Breast epithelium (tissue), 4 donors: ENCODE measurements around the gene CBLB. TPM values are rescaled to one million over a fixed set of nuclear protein-coding genes. Genes with fewer than 3 reads are reported as not detected.

Source experiments
- DNase-seq, 2 donors: peaks; one replicate each; pipeline ENCODE4 v3.0.0-alpha.2; 2019; ENCODE audit warnings: low spot score in 2 of 2
- H3K27ac ChIP-seq, 2 donors: fragments of 200-600 bp; sonication (generic) in 1 of 2; one replicate each; pipeline ENCODE4 v1.5.1; 2016 to 2019; ENCODE audit warnings: mild to moderate bottlenecking in 1 of 2
- H3K27me3 ChIP-seq, 2 donors: fragments of 200-600 bp; sonication (generic) in 1 of 2; one replicate each; pipeline versions ENCODE4 v1.5.1 to v1.6.0; 2017 to 2019; ENCODE audit warnings: control low read depth in 1 of 2, mild to moderate bottlenecking in 1 of 2
- H3K36me3 ChIP-seq: fragments of 200-600 bp; one replicate; pipeline ENCODE4 v1.5.1; 2019
- H3K4me1 ChIP-seq, 2 donors: fragments of 200-600 bp; sonication (generic); one replicate each; pipeline ENCODE4 v1.5.1; 2016 to 2019; ENCODE audit warnings: control low read depth in 1 of 2
- H3K4me3 ChIP-seq, 3 donors: fragments of 200-600 bp; sonication (generic); 1 replicate in 2 of 3; 2 replicates in 1 of 3; pipeline ENCODE4 v1.5.1; 2016 to 2019; ENCODE audit warnings: mild to moderate bottlenecking in 3 of 3, moderate library complexity in 2 of 3
- H3K9me3 ChIP-seq, 2 donors: fragments of 200-600 bp; sonication (generic) in 1 of 2; one replicate each; pipeline ENCODE4 v1.5.1; 2016 to 2019; ENCODE audit warnings: control low read depth in 1 of 2
- POLR2A ChIP-seq: fragments of 450-650 bp; IDR thresholded peaks from one replicate; pipeline ENCODE4 v1.6.1; 2016; ENCODE audit warnings: antibody characterized with exemption, mild to moderate bottlenecking, moderate library complexity
- POLR2AphosphoS5 ChIP-seq, 3 donors: sonication (generic); formaldehyde crosslinking; IDR thresholded peaks; one replicate each; pipeline ENCODE4 v1.6.1; 2017; ENCODE audit warnings: antibody characterized with exemption in 3 of 3
- intact Hi-C: fragments of 100-400 bp; cut with DNase I; formaldehyde crosslinking; loops from one replicate; pipeline ENCODE4 v1.15.1; 2023; ENCODE audit warnings: low total_unique reads
- total RNA-seq, 3 donors: library from RNA; depleted of rRNA; stranded (reverse); fragments of >200 nt; gene quantifications; one replicate each; pipeline ENCODE4 v1.1.0, GENCODE V29; 2016
- TF ChIP-seq, protein P1 (sequence below), 3 donors: fragments of 450-650 bp; IDR thresholded peaks; one replicate each; pipeline ENCODE4 v1.5.1; 2016 to 2017; ENCODE audit warnings: antibody characterized with exemption in 3 of 3, mild to moderate bottlenecking in 3 of 3, moderate library complexity in 3 of 3

The CBLB gene
- total RNA-seq, 3 donors from 2014 or later, result 57.7 to 107 (median 70.8) TPM

DNA sequence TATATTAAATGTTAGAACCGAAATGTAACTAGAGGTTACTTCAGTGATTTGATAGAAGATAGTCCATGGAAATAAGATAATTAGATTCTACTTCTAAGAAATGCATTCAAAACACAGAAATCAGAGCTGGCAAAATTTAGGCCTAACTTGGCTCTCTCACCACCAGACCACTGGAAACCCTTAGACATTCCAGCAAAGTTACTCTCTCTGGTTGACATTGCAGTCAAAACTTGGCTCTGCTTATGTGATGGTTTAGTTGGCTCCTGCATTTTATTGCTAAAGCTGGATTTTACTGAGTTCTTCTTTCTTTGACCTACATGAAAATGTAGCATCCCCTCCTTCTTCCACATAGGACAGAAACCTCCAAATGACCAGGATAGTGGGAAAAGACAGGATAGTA, 35.4 kb upstream of the CBLB start:
- no peak for DNase-seq
- H3K36me3 ChIP-seq, result no peaks in the 10 kb centered on the region
- H3K4me1 ChIP-seq, result no peaks in the 10 kb centered on the region
- no peaks in the 10 kb centered on the region for H3K27me3 ChIP-seq
- intact Hi-C loops, result no loop called here
- no peak overlapping the region for H3K27ac ChIP-seq
- no peaks in the 10 kb centered on the region for H3K9me3 ChIP-seq
- no peak overlapping the region for H3K4me3 ChIP-seq
- TF ChIP-seq, protein P1, sequence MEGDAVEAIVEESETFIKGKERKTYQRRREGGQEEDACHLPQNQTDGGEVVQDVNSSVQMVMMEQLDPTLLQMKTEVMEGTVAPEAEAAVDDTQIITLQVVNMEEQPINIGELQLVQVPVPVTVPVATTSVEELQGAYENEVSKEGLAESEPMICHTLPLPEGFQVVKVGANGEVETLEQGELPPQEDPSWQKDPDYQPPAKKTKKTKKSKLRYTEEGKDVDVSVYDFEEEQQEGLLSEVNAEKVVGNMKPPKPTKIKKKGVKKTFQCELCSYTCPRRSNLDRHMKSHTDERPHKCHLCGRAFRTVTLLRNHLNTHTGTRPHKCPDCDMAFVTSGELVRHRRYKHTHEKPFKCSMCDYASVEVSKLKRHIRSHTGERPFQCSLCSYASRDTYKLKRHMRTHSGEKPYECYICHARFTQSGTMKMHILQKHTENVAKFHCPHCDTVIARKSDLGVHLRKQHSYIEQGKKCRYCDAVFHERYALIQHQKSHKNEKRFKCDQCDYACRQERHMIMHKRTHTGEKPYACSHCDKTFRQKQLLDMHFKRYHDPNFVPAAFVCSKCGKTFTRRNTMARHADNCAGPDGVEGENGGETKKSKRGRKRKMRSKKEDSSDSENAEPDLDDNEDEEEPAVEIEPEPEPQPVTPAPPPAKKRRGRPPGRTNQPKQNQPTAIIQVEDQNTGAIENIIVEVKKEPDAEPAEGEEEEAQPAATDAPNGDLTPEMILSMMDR (IDR thresholded peaks at IDR 0.05), result no peak
- no peak for TF ChIP-seq POLR2A
- TF ChIP-seq POLR2AphosphoS5 (IDR thresholded peaks at IDR 0.05), result no peak

DNA sequence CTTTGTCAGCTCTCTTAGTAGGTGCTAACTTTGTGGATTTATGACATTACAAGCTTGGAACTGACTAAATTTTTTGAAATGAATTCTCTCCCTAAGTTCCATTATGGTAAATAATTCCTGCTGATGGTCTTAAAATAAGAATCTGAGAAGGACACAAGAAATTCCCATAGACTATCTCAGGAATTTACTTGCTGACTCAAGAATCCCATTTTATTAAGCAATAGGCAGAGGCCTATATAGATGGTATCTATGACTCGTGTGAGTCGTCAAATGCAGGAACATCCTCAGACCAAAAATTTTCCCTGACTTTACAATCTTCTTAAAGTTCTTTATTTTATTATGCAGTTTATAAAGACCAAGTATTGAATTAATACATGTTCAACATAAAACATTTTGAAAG, 30.7 kb upstream of the CBLB start:
- TF ChIP-seq POLR2A, result no peak
- TF ChIP-seq POLR2AphosphoS5 (IDR thresholded peaks at IDR 0.05), result no peak
- TF ChIP-seq, protein P1 (IDR thresholded peaks at IDR 0.05), result no peak
- intact Hi-C loops, result no loop called here

DNA sequence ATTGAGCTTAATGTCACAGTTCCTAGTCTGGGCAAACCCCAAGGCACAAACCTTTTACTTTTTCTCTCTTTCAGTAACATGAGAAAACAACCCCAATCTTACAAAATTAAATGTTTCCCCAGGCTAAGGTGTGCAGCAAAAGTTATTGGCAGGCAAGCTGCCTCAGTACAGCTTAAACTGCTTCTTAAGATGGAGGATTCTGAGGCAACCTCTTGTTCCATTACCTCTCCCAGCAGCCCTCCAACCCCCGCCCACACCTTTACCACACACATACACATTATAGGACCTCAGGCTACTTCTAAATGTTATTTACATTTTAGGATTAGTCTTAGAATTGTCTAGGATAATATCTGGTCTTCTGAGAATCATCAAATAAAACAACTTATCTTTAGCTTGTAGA, 22.3 kb upstream of the CBLB start:
- TF ChIP-seq, protein P1 (IDR thresholded peaks at IDR 0.05), result no peak
- TF ChIP-seq POLR2AphosphoS5 (IDR thresholded peaks at IDR 0.05) (no peak), POLR2A (no peak)
- Histone ChIP-seq H3K4me3 (no peak overlapping the region), H3K36me3 (no peaks in the 10 kb centered on the region), H3K4me1 (no peaks in the 10 kb centered on the region), H3K27me3 (no peaks in the 10 kb centered on the region), H3K27ac (no peak overlapping the region), H3K9me3 (no peaks in the 10 kb centered on the region)
- DNase-seq, result no peak
- intact Hi-C loops, result no loop called here

More for the DNA sequence above, 30.7 kb upstream of the CBLB start:
- Histone ChIP-seq H3K4me1 (no peaks in the 10 kb centered on the region), H3K9me3 (no peaks in the 10 kb centered on the region), H3K27ac (no peak overlapping the region), H3K27me3 (no peaks in the 10 kb centered on the region), H3K4me3 (no peak overlapping the region), H3K36me3 (no peaks in the 10 kb centered on the region)
- DNase-seq, result no peak

DNA sequence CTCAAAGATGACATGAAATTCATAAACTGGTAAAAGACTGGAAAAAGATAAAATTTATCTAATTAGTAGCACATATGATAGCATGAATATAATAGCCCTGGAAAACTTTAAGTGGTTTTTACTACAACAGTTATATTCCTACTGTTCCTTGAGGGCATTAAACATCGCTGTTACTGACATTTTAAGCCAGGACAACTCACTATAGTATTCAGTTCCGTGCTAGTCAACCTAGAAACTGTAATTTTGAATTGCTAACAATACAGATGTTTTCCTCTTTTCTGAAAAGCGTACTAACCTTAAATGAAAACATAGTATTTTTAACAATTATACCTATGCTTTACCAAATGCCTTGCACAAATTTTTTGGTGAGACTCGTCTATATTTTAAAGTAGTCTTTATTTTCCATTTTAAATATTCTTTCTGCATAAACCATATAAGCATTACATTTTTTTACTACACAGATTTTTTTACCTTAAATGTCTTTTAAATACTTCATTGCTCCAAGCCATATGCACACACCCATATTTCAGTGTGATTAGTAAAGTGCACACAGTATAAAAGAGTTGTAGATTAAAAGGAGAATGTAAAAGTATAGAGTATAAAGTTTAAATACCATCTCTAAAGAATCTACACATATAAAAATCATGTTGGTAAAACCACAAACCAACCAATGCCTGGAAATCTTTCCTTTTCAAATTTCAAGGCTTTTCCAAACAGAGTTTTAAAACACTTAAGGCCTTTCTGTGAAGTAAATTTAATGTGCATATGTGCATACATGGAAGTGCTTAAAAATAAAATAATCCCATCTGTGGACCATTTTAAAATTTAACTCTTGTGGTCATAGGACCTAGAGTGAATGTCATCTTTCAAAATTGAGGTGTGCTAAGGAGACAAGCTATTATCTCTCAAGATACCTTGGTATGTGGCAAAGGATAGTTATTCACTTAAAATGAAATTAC, 20.1 kb upstream of the CBLB start:
- H3K4me1 ChIP-seq, result no peaks in the 10 kb centered on the region
- no peaks in the 10 kb centered on the region for H3K27me3 ChIP-seq
- intact Hi-C loops, result no loop called here
- H3K9me3 ChIP-seq, result no peaks in the 10 kb centered on the region
- no peak overlapping the region for H3K27ac ChIP-seq
- TF ChIP-seq, protein P1 (IDR thresholded peaks at IDR 0.05), result no peak
- TF ChIP-seq POLR2A (no peak), POLR2AphosphoS5 (IDR thresholded peaks at IDR 0.05) (no peak)
- H3K4me3 ChIP-seq, result no peak overlapping the region
- no peak for DNase-seq
- H3K36me3 ChIP-seq, result no peaks in the 10 kb centered on the region

DNA sequence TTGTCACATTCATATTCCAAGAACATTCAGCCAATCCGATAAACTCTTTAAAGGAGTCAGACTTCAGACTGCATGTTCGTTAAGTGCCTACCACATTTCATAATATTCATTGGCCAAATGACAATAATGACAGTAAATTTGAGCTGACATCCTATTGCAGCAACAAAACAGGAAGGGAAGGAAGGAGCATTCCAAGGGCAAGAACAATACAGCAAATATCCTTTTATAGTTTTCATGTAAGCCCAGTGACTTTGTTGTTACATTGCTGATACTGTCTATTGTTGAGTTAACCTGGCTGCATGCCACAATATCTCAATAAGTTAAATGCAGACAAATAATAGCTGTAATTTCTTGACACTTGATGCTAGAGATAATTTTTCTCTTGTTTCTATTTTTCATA, 16.4 kb upstream of the CBLB start:
- no peaks in the 10 kb centered on the region for H3K4me1 ChIP-seq
- intact Hi-C loops, result no loop called here
- no peak for DNase-seq
- no peaks in the 10 kb centered on the region for H3K27me3 ChIP-seq
- H3K4me3 ChIP-seq, result no peak overlapping the region
- H3K9me3 ChIP-seq, result no peaks in the 10 kb centered on the region
- no peak overlapping the region for H3K27ac ChIP-seq
- no peaks in the 10 kb centered on the region for H3K36me3 ChIP-seq
- TF ChIP-seq POLR2A (no peak), POLR2AphosphoS5 (IDR thresholded peaks at IDR 0.05) (no peak)
- TF ChIP-seq, protein P1 (IDR thresholded peaks at IDR 0.05), result no peak
